ENCODE measurements around the gene DKK3.

The DKK3 gene

GRCh38 chr11:11935536-11935935 is 72.9 kb downstream of the DKK3 start:
- no peak for DNase-seq

GRCh38 chr11:11931461-11932055 is 76.9 kb downstream of the DKK3 start:
- no peak for DNase-seq

GRCh38 chr11:11929920-11930319 is 78.5 kb downstream of the DKK3 start:
- DNase-seq: no peak

GRCh38 chr11:11923828-11924227 is 84.6 kb downstream of the DKK3 start:
- DNase-seq: no peak

- DNase-seq: no peak
Measured at GRCh38 chr11:11916981-11917399, 91.4 kb downstream of the DKK3 start.

- DNase-seq: no peak
Measured at GRCh38 chr11:11915625-11916024, 92.8 kb downstream of the DKK3 start.

- no peak for DNase-seq
Measured at GRCh38 chr11:11913395-11913794, 95.0 kb downstream of the DKK3 start.
